Measurements from ENCODE around the gene LOXL1.

LOXL1 gene

DNA sequence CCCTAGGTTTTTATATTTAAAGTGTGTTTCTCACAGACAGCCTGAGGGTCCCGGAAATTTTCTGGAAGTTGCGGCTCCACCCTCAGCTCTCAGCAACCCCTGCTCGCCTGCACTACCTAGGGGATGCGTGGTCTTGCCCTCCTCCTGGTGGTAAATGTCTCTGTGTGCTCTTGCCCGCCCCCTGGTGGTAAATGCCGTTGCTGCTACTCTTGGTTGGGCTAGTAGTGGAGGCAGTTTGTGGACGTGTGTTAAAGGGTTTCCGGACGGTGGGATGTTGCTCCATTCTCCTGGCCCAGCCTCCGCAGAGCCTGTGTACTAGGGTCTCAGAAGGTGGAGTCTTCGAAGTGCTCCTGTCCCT is 38.5 kb downstream of the LOXL1 start:
- peak; percentile 74 for TF ChIP-seq RAD21 (IDR thresholded peaks at IDR 0.05; ENCODE audit: low read depth)
- no peak for TF ChIP-seq EP300 (IDR thresholded peaks at IDR 0.05; ENCODE audit: borderline replicate concordance)

DNA sequence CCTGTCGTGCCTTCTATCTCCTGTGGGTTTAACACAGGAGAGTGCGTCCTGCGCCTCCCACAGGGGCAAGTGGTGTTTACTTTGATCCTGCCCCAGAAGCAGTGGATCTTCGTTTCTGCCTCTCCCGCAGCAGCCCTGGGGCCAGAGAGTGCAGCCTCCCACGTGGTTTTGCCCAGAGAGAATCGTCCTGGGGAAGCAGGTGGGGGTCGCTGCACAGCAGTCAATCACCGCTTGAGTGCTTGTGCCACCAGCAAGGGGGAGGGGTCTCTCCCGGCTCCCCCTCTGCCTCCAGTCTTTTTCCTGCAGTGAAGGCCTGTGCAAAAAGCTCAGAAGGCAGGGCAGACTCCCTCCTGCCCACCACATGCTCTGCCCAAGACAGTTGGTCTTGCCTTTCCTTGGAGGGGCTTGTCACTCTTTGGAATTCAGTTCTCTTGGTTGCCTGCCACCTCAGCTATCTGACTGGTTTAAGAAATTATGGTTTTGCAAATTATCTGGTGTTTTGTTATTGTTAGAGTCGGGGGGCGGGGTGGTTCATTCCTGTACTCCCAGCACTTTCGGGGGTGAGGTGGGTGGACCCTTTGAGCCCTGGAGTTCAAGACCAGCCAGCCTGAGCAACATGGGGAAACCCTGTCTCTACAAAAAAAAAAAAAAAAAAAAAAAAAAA is 39.0 kb downstream of the LOXL1 start:
- TF ChIP-seq EGR1 (IDR thresholded peaks at IDR 0.05) (no peak), YY1 (IDR thresholded peaks at IDR 0.05; ENCODE audit: low read depth) (no peak), FOXM1 (IDR thresholded peaks at IDR 0.05; ENCODE audit: borderline replicate concordance, low read depth) (no peak), TCF12 (IDR thresholded peaks at IDR 0.05; ENCODE audit: low read depth) (no peak)
- TF ChIP-seq, protein P1, sequence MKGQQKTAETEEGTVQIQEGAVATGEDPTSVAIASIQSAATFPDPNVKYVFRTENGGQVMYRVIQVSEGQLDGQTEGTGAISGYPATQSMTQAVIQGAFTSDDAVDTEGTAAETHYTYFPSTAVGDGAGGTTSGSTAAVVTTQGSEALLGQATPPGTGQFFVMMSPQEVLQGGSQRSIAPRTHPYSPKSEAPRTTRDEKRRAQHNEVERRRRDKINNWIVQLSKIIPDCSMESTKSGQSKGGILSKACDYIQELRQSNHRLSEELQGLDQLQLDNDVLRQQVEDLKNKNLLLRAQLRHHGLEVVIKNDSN (IDR thresholded peaks at IDR 0.05), result no peak

DNA sequence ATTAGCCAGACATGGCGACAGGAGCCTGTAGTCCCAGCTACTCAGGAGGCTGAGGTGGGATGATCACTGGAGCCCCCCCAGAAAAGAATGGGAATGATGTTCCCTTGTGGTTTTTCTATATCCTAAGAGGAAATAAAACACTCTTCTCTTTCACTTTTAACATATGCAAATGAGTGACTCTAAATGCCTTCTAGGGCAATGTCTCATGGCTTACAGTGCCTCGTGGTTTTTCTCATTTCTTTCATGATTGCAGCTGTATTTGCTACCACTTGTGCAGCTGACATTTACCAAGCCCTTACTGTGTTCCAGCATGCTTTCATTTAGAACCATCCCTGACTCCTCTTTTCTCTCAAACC is 39.5 kb downstream of the LOXL1 start:
- TF ChIP-seq ZBTB7A (IDR thresholded peaks at IDR 0.05; ENCODE audit: low read depth), result no peak

DNA sequence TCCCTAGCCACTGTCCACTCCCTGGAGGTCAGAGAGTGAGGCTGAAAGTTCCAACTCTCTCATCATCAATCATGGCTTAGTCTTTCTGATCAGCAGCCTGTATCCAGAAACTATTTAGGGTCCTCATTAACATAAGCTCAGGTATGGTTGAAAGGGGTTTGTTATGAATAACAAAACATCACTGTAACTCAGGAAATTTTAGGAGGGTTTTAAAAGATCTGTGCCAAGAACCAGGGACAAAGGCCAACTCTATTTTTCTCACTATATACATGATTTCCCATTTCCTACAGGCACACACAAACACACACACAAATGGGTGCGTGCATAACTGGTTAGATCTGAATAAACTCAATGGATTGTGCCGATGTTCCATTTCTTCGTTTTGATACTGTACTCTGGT is 42.2 kb downstream of the LOXL1 start:
- TF ChIP-seq TCF12 (IDR thresholded peaks at IDR 0.05; ENCODE audit: low read depth) (no peak), EP300 (IDR thresholded peaks at IDR 0.05; ENCODE audit: borderline replicate concordance) (no peak), NFIC (IDR thresholded peaks at IDR 0.05) (no peak), CEBPB (IDR thresholded peaks at IDR 0.05) (no peak)
- TF ChIP-seq, protein P2, sequence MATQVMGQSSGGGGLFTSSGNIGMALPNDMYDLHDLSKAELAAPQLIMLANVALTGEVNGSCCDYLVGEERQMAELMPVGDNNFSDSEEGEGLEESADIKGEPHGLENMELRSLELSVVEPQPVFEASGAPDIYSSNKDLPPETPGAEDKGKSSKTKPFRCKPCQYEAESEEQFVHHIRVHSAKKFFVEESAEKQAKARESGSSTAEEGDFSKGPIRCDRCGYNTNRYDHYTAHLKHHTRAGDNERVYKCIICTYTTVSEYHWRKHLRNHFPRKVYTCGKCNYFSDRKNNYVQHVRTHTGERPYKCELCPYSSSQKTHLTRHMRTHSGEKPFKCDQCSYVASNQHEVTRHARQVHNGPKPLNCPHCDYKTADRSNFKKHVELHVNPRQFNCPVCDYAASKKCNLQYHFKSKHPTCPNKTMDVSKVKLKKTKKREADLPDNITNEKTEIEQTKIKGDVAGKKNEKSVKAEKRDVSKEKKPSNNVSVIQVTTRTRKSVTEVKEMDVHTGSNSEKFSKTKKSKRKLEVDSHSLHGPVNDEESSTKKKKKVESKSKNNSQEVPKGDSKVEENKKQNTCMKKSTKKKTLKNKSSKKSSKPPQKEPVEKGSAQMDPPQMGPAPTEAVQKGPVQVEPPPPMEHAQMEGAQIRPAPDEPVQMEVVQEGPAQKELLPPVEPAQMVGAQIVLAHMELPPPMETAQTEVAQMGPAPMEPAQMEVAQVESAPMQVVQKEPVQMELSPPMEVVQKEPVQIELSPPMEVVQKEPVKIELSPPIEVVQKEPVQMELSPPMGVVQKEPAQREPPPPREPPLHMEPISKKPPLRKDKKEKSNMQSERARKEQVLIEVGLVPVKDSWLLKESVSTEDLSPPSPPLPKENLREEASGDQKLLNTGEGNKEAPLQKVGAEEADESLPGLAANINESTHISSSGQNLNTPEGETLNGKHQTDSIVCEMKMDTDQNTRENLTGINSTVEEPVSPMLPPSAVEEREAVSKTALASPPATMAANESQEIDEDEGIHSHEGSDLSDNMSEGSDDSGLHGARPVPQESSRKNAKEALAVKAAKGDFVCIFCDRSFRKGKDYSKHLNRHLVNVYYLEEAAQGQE (IDR thresholded peaks at IDR 0.05; ENCODE audit: low read depth), result no peak

DNA sequence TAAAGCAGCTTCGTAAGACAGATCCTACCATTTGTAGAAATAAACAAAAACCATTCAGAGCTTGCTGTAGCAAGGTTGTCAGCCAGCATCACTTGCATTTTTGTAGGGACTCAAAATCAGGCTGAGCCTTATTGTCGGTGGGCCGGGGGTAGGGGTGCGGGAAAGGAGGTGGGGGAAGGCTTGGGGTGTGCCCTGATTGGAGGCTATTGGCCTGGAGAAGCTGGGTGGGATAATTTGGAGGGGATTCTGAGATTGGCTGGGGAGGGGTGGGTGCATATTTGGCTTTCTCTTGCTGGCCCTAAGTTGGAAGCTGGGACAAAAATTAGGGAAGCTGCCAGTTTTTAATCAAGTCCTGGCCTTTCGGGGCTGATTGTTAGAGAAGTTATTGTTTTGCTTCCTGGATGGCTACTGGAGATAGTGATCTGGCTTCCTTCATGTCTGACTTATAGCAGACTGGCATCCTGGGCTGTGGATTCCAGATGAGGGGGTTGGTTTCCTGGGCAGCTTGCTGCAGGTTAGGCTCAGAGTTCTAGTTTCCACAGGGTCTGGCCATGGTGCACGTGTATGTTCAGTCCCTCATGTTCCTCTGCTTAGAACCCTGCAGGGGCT is 43.0 kb downstream of the LOXL1 start:
- no peak for TF ChIP-seq YY1 (IDR thresholded peaks at IDR 0.05; ENCODE audit: low read depth)
- no peak for TF ChIP-seq TEAD4 (IDR thresholded peaks at IDR 0.05)
- no peak for TF ChIP-seq TCF12 (IDR thresholded peaks at IDR 0.05; ENCODE audit: low read depth)
- TF ChIP-seq ZBTB7A (IDR thresholded peaks at IDR 0.05; ENCODE audit: low read depth), result no peak
- no peak for TF ChIP-seq EP300 (IDR thresholded peaks at IDR 0.05; ENCODE audit: borderline replicate concordance)
- TF ChIP-seq, protein P1 (IDR thresholded peaks at IDR 0.05), result no peak
- TF ChIP-seq CREB1 (IDR thresholded peaks at IDR 0.05; ENCODE audit: low read depth), result no peak
- no peak for TF ChIP-seq EGR1 (IDR thresholded peaks at IDR 0.05)
- TF ChIP-seq, protein P3, sequence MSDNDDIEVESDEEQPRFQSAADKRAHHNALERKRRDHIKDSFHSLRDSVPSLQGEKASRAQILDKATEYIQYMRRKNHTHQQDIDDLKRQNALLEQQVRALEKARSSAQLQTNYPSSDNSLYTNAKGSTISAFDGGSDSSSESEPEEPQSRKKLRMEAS (IDR thresholded peaks at IDR 0.05), result no peak
- no peak for TF ChIP-seq NFIC (IDR thresholded peaks at IDR 0.05)
- TF ChIP-seq RAD21 (IDR thresholded peaks at IDR 0.05; ENCODE audit: low read depth), result no peak
- no peak for TF ChIP-seq FOXM1 (IDR thresholded peaks at IDR 0.05; ENCODE audit: borderline replicate concordance, low read depth)
- no peak for TF ChIP-seq TAF1 (IDR thresholded peaks at IDR 0.05; ENCODE audit: low read depth)
- no peak for TF ChIP-seq CEBPB (IDR thresholded peaks at IDR 0.05)
- TF ChIP-seq, protein P2 (IDR thresholded peaks at IDR 0.05; ENCODE audit: low read depth), result no peak

DNA sequence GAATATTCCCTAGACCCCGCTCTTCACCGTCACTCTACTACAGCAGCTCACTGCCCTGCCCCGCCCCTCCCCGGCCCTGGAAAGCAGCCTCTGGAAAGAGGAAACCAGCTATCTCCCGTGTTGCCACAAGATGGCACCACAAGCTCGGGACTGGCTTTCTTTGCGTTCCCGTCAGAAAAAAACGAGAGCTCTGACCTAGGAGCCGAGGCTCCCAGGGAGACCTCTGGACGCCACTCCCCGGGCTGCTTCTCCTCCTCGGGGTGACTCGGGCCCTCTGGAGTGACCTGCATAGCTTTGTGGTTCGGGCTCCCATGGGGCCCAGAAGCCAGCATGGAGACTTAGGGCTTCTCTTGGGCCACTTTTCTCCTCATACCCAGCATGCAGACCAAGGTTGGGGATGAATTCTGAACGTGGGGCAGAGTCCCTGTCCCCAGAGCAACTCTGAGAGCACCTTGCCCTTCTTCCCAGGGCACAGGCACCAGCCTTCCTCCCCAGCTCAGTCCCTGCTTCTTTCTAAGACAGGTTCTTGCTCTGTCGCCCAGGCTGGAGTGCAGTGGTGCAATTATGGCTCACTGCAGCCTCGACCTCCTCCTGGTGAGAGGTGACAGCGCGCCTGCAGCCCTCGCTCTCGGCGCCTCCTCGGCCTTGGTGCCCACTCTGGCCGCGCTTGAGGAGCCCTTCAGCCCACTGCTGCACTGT is 46.9 kb downstream of the LOXL1 start:
- TF ChIP-seq RAD21 (IDR thresholded peaks at IDR 0.05; ENCODE audit: low read depth) (peak; percentile 99), ZBTB7A (IDR thresholded peaks at IDR 0.05; ENCODE audit: low read depth) (no peak)

DNA sequence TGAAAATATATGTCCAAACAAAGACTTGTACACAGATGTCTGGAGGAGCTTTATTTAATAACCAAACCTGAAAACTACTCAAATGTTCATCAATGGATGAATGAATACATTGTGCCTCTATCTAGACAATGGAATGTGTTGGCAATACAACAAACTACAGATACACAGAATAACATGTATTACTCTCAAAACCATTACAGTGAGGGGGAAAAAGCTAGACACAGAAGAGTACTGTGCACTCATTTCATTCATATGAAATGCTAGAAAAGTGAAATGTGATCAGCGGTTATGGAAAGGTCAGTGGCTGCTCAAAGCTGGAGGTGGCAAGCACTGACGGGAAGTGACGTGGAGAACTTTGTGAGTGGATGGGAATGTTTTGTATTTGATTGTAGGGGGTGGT is 52.6 kb downstream of the LOXL1 start:
- TF ChIP-seq CREB1 (IDR thresholded peaks at IDR 0.05; ENCODE audit: low read depth) (no peak), TCF12 (IDR thresholded peaks at IDR 0.05; ENCODE audit: low read depth) (no peak), CEBPB (IDR thresholded peaks at IDR 0.05) (no peak), EGR1 (IDR thresholded peaks at IDR 0.05) (no peak)
- TF ChIP-seq, protein P1 (IDR thresholded peaks at IDR 0.05), result no peak
- TF ChIP-seq, protein P2 (IDR thresholded peaks at IDR 0.05; ENCODE audit: low read depth), result no peak
